GM23248 (cell line): Measurements from ENCODE around the gene ANKRD61. TPM values are rescaled to one million over a fixed set of nuclear protein-coding genes. Genes with fewer than 3 reads are reported as not detected.
A peak's percentile ranks its signal among the peaks of the same experiment; 100 is the strongest.
"Not testable (repeated sequence)": the region's sequence is repeated elsewhere in the genome, so short reads cannot be mapped to it uniquely, and the experiment has no call there.

Source experiments
- DNase-seq: peaks from one replicate; pipeline ENCODE4 v3.0.0-alpha.2; 2015
- H2AFZ ChIP-seq: fragments of 200-600 bp; sonication (generic); 2 replicates; pipeline ENCODE4 v1.6.1; 2016; ENCODE audit warnings: antibody characterized with exemption
- H3F3A ChIP-seq: fragments of 200-600 bp; sonication (generic); 2 replicates; pipeline ENCODE4 v1.6.1; 2016; ENCODE audit warnings: mild to moderate bottlenecking, antibody characterized with exemption, mixed run types; ENCODE audit not compliant: insufficient read depth
- H3K27ac ChIP-seq: fragments of 200-600 bp; sonication (generic); 2 replicates; pipeline ENCODE4 v1.5.1; 2016; ENCODE audit warnings: mild to moderate bottlenecking
- H3K27me3 ChIP-seq: fragments of 200-600 bp; sonication (generic); replicated peaks from 2 replicates; pipeline ENCODE4 v1.6.1; 2016; ENCODE audit warnings: mild to moderate bottlenecking; ENCODE audit not compliant: insufficient read depth
- H3K36me3 ChIP-seq: fragments of 200-600 bp; sonication (generic); 2 replicates; pipeline ENCODE4 v1.6.1; 2016; ENCODE audit warnings: low read depth, mild to moderate bottlenecking
- H3K4me1 ChIP-seq: fragments of 200-600 bp; sonication (generic); 2 replicates; pipeline ENCODE4 v1.6.1; 2016; ENCODE audit warnings: mild to moderate bottlenecking; ENCODE audit not compliant: insufficient read depth
- H3K4me2 ChIP-seq: fragments of 200-600 bp; sonication (generic); one replicate; pipeline ENCODE4 v1.6.1; 2016; ENCODE audit warnings: mild to moderate bottlenecking; ENCODE audit not compliant: unreplicated experiment
- H3K4me3 ChIP-seq: fragments of 200-600 bp; sonication (generic); 2 replicates; pipeline ENCODE4 v1.5.1; 2016; ENCODE audit warnings: mild to moderate bottlenecking
- H3K79me2 ChIP-seq: fragments of 200-600 bp; sonication (generic); 2 replicates; pipeline ENCODE4 v1.6.1; 2016; ENCODE audit warnings: mild to moderate bottlenecking; ENCODE audit not compliant: insufficient read depth
- H3K9ac ChIP-seq: fragments of 200-600 bp; sonication (generic); 2 replicates; pipeline ENCODE4 v1.6.1; 2016; ENCODE audit warnings: mild to moderate bottlenecking
- H3K9me2 ChIP-seq: fragments of 200-600 bp; sonication (generic); 2 replicates; pipeline ENCODE4 v1.6.1; 2016; ENCODE audit warnings: mixed run types, mild to moderate bottlenecking, moderate library complexity; ENCODE audit not compliant: insufficient read depth
- H3K9me3 ChIP-seq: fragments of 200-600 bp; sonication (generic); one replicate; pipeline ENCODE4 v1.6.1; 2017; ENCODE audit warnings: low read depth
- H4K20me1 ChIP-seq: fragments of 200-600 bp; sonication (generic); 2 replicates; pipeline ENCODE4 v1.6.0; 2016; ENCODE audit not compliant: insufficient read depth
- EZH2 ChIP-seq: fragments of 200-600 bp; sonication (generic); IDR thresholded peaks from 2 replicates; pipeline ENCODE4 v1.6.1; 2018; ENCODE audit warnings: antibody characterized with exemption, mild to moderate bottlenecking; ENCODE audit not compliant: insufficient read depth, poor library complexity, severe bottlenecking
- EZH2phosphoT487 ChIP-seq: fragments of 200-600 bp; sonication (generic); IDR thresholded peaks from 2 replicates; pipeline ENCODE4 v1.6.1; 2018; ENCODE audit warnings: antibody characterized with exemption, moderate library complexity, mild to moderate bottlenecking, low read depth; ENCODE audit not compliant: insufficient read depth
- WGBS, 2 experiments: methylation state at CpG; one replicate each; pipeline ENCODE4 v1.1.6; 2015 to 2017; ENCODE audit warnings: low lambda C conversion rate in 2 of 2, low coverage in 1 of 2; ENCODE audit errors: missing lambda C conversion rate in 2 of 2; 5-methylcytosine and 5-hydroxymethylcytosine counted together
- in situ Hi-C: fragments of 300-500 bp; cut with MboI; formaldehyde crosslinking; loops from 2 replicates; pipeline ENCODE4 v1.15.0; 2020
- polyA plus RNA-seq: library from polyadenylated mRNA; unstranded; fragments of >200 nt; fragmentation: Nextera tagmentation; extraction: Ambion mirVana; gene quantifications from 2 replicates; pipeline ENCODE4 v1.2.1, GENCODE V29; 2016
- total RNA-seq: library from RNA; depleted of rRNA; stranded (reverse); fragments of >200 nt; shearing (Covaris generic); gene quantifications from 2 replicates; pipeline ENCODE4 v1.2.3, GENCODE V29; 2014

ANKRD61 gene
- total and polyA plus RNA-seq, 2 experiments from 2014 or later: 0.24 TPM; not detected in 1

- Histone ChIP-seq H3K4me1 (no peaks in the 10 kb centered on the region), H3K4me2 (no peak overlapping the region), H3F3A (peaks cover 5% of the 10 kb centered on the region; the same call in 1 of the 2 replicates), H3K9me2 (no peaks in the 10 kb centered on the region), H3K27me3 (no peaks in the 10 kb centered on the region), H2AFZ (no peak overlapping the region), H3K9me3 (no peaks in the 10 kb centered on the region), H4K20me1 (no peaks in the 10 kb centered on the region), H3K27ac (no peak overlapping the region), H3K4me3 (no peak overlapping the region), H3K36me3 (peaks cover 54% of the 10 kb centered on the region; the same call in 1 of the 2 replicates), H3K79me2 (peaks cover 44% of the 10 kb centered on the region), H3K9ac (no peak overlapping the region)
- TF ChIP-seq EZH2 (no peak), EZH2phosphoT487 (no peak)
- 86 to 89% methylated on average over 11 to 13 of the region's 13 CpGs for WGBS, 2 experiments
- in situ Hi-C loops: no loop called here
- no peak for DNase-seq
Observed at GRCh38 chr7:6035686-6036085, 4.5 kb downstream of the ANKRD61 start.

- H3K4me3 ChIP-seq: no peak overlapping the region
- no peak overlapping the region for H3K27ac ChIP-seq
- peaks cover 61% of the 10 kb centered on the region for H3K79me2 ChIP-seq
- in situ Hi-C loops: no loop called here
- no peaks in the 10 kb centered on the region for H3F3A ChIP-seq
- H3K4me2 ChIP-seq: no peak overlapping the region
- 77 to 78% methylated on average over 4 of the region's 4 CpGs for WGBS, 2 experiments
- H3K9ac ChIP-seq: no peak overlapping the region
- no peaks in the 10 kb centered on the region for H3K9me3 ChIP-seq
- H3K27me3 ChIP-seq: no peaks in the 10 kb centered on the region
- DNase-seq: no peak
- H3K36me3 ChIP-seq: peaks cover 58% of the 10 kb centered on the region
- H2AFZ ChIP-seq: no peak overlapping the region
- no peaks in the 10 kb centered on the region for H4K20me1 ChIP-seq
- no peaks in the 10 kb centered on the region for H3K9me2 ChIP-seq
- no peaks in the 10 kb centered on the region for H3K4me1 ChIP-seq
- no peak for TF ChIP-seq EZH2
- TF ChIP-seq EZH2phosphoT487: no peak
Observed at GRCh38 chr7:6049780-6050179, 18.6 kb downstream of the ANKRD61 start.

GRCh38 chr7:6051185-6051584, 20.0 kb downstream of the ANKRD61 start:
- H3K27ac ChIP-seq, H3K4me3 ChIP-seq, H3K9me3 ChIP-seq, in situ Hi-C loops, H3K9me2 ChIP-seq, DNase-seq, H2AFZ ChIP-seq, H3K9ac ChIP-seq, H4K20me1 ChIP-seq, H3K27me3 ChIP-seq, H3K4me2 ChIP-seq, H3F3A ChIP-seq, H3K4me1 ChIP-seq: not testable (repeated sequence)
- H3K36me3 ChIP-seq: peaks cover 51% of the 10 kb centered on the region
- WGBS, 2 experiments: 93 to 94% methylated on average over 9 of the region's 9 CpGs
- peaks cover 74% of the 10 kb centered on the region for H3K79me2 ChIP-seq

- H3K9me2 ChIP-seq: no peaks in the 10 kb centered on the region
- no peaks in the 10 kb centered on the region for H4K20me1 ChIP-seq
- H2AFZ ChIP-seq: no peak overlapping the region
- H3K79me2 ChIP-seq: peaks cover 73% of the 10 kb centered on the region
- TF ChIP-seq EZH2 (no peak), EZH2phosphoT487 (no peak)
- no peaks in the 10 kb centered on the region for H3K9me3 ChIP-seq
- in situ Hi-C loops: no loop called here
- no peak overlapping the region for H3K4me3 ChIP-seq
- H3K4me1 ChIP-seq: peaks cover 13% of the 10 kb centered on the region
- peaks cover 9% of the 10 kb centered on the region for H3F3A ChIP-seq
- 94 to 96% methylated on average over 1 of the region's 1 CpG for WGBS, 2 experiments
- H3K4me2 ChIP-seq: peak overlapping the region; percentile 84
- peak overlapping the region; percentile 95; the same call in 1 of the 2 replicates for H3K9ac ChIP-seq
- no peak overlapping the region for H3K27ac ChIP-seq
- H3K36me3 ChIP-seq: peaks cover 25% of the 10 kb centered on the region
- no peak for DNase-seq
- H3K27me3 ChIP-seq: no peaks in the 10 kb centered on the region
Observed at GRCh38 chr7:6056616-6057015, 25.4 kb downstream of the ANKRD61 start.
